Osteocyte (in vitro differentiated cells): ENCODE results near the gene BTBD16. TPM values are rescaled to one million over a fixed set of nuclear protein-coding genes. Genes with fewer than 3 reads are reported as not detected.

Experiments used
- DNase-seq: peaks from one replicate; pipeline ENCODE4 v3.0.0; 2021; ENCODE audit warnings: mixed read lengths; ENCODE audit not compliant: unreplicated experiment; ENCODE audit errors: extremely low spot score
- H3K27ac Mint-ChIP-seq: one replicate; pipeline ENCODE4 v1.8.0; 2021; ENCODE audit warnings: mild to moderate bottlenecking, mixed read lengths; ENCODE audit not compliant: unreplicated experiment
- H3K27me3 Mint-ChIP-seq: one replicate; pipeline ENCODE4 v1.8.0; 2021; ENCODE audit warnings: mixed read lengths; ENCODE audit not compliant: unreplicated experiment
- H3K36me3 Mint-ChIP-seq: one replicate; pipeline ENCODE4 v1.8.0; 2021; ENCODE audit warnings: mixed read lengths; ENCODE audit not compliant: unreplicated experiment
- H3K4me1 Mint-ChIP-seq: one replicate; pipeline ENCODE4 v1.8.0; 2021; ENCODE audit warnings: mixed read lengths; ENCODE audit not compliant: unreplicated experiment
- H3K4me3 Mint-ChIP-seq: one replicate; pipeline ENCODE4 v1.8.0; 2021; ENCODE audit warnings: mild to moderate bottlenecking, moderate library complexity, mixed read lengths; ENCODE audit not compliant: unreplicated experiment
- H3K9me3 Mint-ChIP-seq: one replicate; pipeline ENCODE4 v1.8.0; 2021; ENCODE audit warnings: mixed read lengths; ENCODE audit not compliant: unreplicated experiment
- CTCF ChIP-seq: fragments of 200-600 bp; sonication (generic); IDR thresholded peaks from 2 replicates; pipeline ENCODE4 v1.5.0; 2021; ENCODE audit warnings: antibody characterized with exemption, mild to moderate bottlenecking, moderate library complexity
- total RNA-seq: library from RNA; stranded (reverse); gene quantifications from 2 replicates; pipeline ENCODE4 v1.2.1, GENCODE V29; 2021

The BTBD16 gene
- total RNA-seq, 1 donor from 2014 or later, result not detected

GRCh38 chr10:122257041-122257440 is 14.1 kb upstream of the BTBD16 start:
- Mint-ChIP-seq H3K36me3 (peaks cover 30% of the 10 kb centered on the region), H3K27me3 (no peaks in the 10 kb centered on the region), H3K9me3 (no peaks in the 10 kb centered on the region), H3K27ac (peak overlapping the region; percentile 12), H3K4me3 (no peak overlapping the region), H3K4me1 (peaks cover 33% of the 10 kb centered on the region)
- DNase-seq, result no peak
- TF ChIP-seq CTCF, result no peak

- Mint-ChIP-seq H3K4me1 (peaks cover 38% of the 10 kb centered on the region), H3K4me3 (no peak overlapping the region), H3K36me3 (peaks cover 39% of the 10 kb centered on the region), H3K9me3 (peaks cover 7% of the 10 kb centered on the region), H3K27me3 (no peaks in the 10 kb centered on the region), H3K27ac (peak overlapping the region; percentile 85)
- no peak for TF ChIP-seq CTCF
- DNase-seq, result no peak
Observed at GRCh38 chr10:122258136-122259074, 12.7 kb upstream of the BTBD16 start.

GRCh38 chr10:122259075-122259466 is 12.0 kb upstream of the BTBD16 start:
- Mint-ChIP-seq H3K27ac (peak overlapping the region; percentile 85), H3K27me3 (no peaks in the 10 kb centered on the region), H3K36me3 (peaks cover 38% of the 10 kb centered on the region), H3K4me1 (peaks cover 45% of the 10 kb centered on the region), H3K9me3 (peaks cover 11% of the 10 kb centered on the region), H3K4me3 (no peak overlapping the region)
- no peak for DNase-seq
- no peak for TF ChIP-seq CTCF

- Mint-ChIP-seq H3K36me3 (peaks cover 31% of the 10 kb centered on the region), H3K4me3 (no peak overlapping the region), H3K9me3 (peaks cover 11% of the 10 kb centered on the region), H3K27ac (no peak overlapping the region), H3K27me3 (no peaks in the 10 kb centered on the region), H3K4me1 (peaks cover 61% of the 10 kb centered on the region)
- no peak for TF ChIP-seq CTCF
- DNase-seq, result no peak
Observed at GRCh38 chr10:122261584-122261983, 9.5 kb upstream of the BTBD16 start.

GRCh38 chr10:122263971-122264370 is 7.1 kb upstream of the BTBD16 start:
- H3K9me3 Mint-ChIP-seq, result peaks cover 11% of the 10 kb centered on the region
- H3K27me3 Mint-ChIP-seq, result no peaks in the 10 kb centered on the region
- no peak for TF ChIP-seq CTCF
- peaks cover 37% of the 10 kb centered on the region for H3K36me3 Mint-ChIP-seq
- peak overlapping the region; percentile 93 for H3K27ac Mint-ChIP-seq
- no peak for DNase-seq
- peak overlapping the region; percentile 1 for H3K4me3 Mint-ChIP-seq
- H3K4me1 Mint-ChIP-seq, result peaks cover 46% of the 10 kb centered on the region
